GM12801 (cell line): Measurements from ENCODE around the gene ARRDC1.

Source experiments
- CTCF ChIP-seq: IDR thresholded peaks from one replicate; pipeline ENCODE4 v1.5.1; 2011; ENCODE audit warnings: control low read depth; ENCODE audit not compliant: insufficient read length; ENCODE audit errors: extremely low read depth

Gene ARRDC1

GRCh38 chr9:137650259-137650658, 44.8 kb downstream of the ARRDC1 start:
- TF ChIP-seq CTCF: no peak

- no peak for TF ChIP-seq CTCF
These were observed 45.3 kb downstream of the ARRDC1 start for GRCh38 chr9:137650779-137651178.

- no peak for TF ChIP-seq CTCF
These were observed 50.9 kb downstream of the ARRDC1 start for GRCh38 chr9:137656416-137656815.

- no peak for TF ChIP-seq CTCF
These were observed 52.1 kb downstream of the ARRDC1 start for GRCh38 chr9:137657606-137658005.

- TF ChIP-seq CTCF: no peak
These were observed 53.3 kb downstream of the ARRDC1 start for GRCh38 chr9:137658781-137659180.

GRCh38 chr9:137660144-137660543, 54.7 kb downstream of the ARRDC1 start:
- TF ChIP-seq CTCF: no peak

GRCh38 chr9:137663584-137663983, 58.1 kb downstream of the ARRDC1 start:
- TF ChIP-seq CTCF: no peak

GRCh38 chr9:137664676-137665075, 59.2 kb downstream of the ARRDC1 start:
- TF ChIP-seq CTCF: no peak
